Activated naive CD4-positive, alpha-beta T cell treated with anti-CD3 and anti-CD28 coated beads, Interleukin-2, amount 10 ng/mL, durations not matched to agents 7 days and 5 days (primary cell): ENCODE data around the gene RALGAPA1.
"Not testable (repeated sequence)": the region's sequence is repeated elsewhere in the genome, so short reads cannot be mapped to it uniquely, and the experiment has no call there.

ENCODE experiments used
- CTCF ChIA-PET: fragments of 350-600 bp; sonication (Branson Sonifier 250); formaldehyde crosslinking; loops from one replicate; lab custom pipeline; 2021; ENCODE audit warnings: antibody characterized with exemption; lab: Charles Lee
- DNase-seq: peaks from one replicate; pipeline ENCODE4 v3.0.0-alpha.2; 2020
- H3K27ac Mint-ChIP-seq: one replicate; pipeline ENCODE4 v1.8.0; 2021; ENCODE audit warnings: mild to moderate bottlenecking, moderate library complexity, mixed read lengths
- H3K27me3 Mint-ChIP-seq: one replicate; pipeline ENCODE4 v1.8.0; 2021; ENCODE audit warnings: mild to moderate bottlenecking, mixed read lengths
- H3K36me3 Mint-ChIP-seq: one replicate; pipeline ENCODE4 v1.8.0; 2021; ENCODE audit warnings: mixed read lengths
- H3K4me1 Mint-ChIP-seq: one replicate; pipeline ENCODE4 v1.8.0; 2021; ENCODE audit warnings: mixed read lengths
- H3K4me3 Mint-ChIP-seq: one replicate; pipeline ENCODE4 v1.8.0; 2021; ENCODE audit warnings: mild to moderate bottlenecking, moderate library complexity, mixed read lengths
- H3K9me3 Mint-ChIP-seq: one replicate; pipeline ENCODE4 v1.8.0; 2021; ENCODE audit warnings: mixed read lengths

RALGAPA1 gene

DNA sequence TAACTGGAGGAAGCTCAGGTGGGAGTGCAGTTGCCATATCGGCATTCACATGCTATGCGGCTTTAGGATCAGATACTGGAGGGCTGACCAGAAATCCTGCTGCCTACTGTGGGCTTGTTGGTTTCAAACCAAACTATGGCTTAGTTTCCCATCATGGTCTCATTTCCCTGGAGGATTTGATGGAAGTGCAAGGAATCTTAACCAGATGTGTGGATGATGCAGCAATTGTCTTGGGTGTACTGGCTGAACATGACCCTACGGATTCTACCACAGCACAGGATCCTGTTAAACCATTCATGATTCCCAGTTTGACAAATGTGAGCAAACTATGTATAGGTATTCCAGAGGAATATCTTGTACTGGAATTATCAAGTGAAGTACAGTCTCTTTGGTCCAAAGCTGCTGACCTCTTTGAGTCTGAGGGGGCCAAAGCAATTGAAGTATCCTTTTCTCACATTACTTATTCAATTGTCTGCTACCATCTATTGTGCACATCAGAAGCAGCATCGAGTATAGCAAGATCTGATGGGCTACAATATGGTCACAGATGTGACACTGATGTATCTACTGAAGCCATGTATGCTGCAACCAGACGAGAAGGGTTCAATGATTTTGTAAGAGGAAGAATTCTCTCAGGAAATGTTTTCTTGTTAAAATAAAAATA lies 42.9 kb downstream of the RALGAPA1 start:
- Mint-ChIP-seq H3K27ac (peak overlapping the region; percentile 82), H3K4me3 (no peak overlapping the region)
- CTCF ChIA-PET = no interaction called here

DNA sequence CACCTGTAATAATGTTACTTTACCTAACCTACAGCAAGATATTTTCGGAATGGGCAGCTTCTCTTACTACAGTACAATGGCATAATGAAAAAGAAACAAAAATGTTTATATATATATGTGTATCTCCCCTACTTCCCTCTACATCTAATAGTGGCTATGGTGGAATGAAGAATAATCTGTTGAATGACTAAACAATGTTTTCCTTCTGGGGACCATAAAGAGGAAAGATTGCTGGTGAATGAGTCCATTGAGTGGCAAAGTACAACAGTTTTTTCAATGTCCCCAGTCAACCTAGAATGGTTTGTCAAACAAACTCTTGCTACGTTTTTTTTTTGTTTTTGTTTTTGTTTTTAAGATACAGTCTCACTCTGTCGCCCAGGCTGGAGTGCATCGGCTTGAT lies 47.2 kb downstream of the RALGAPA1 start:
- no peaks in the 10 kb centered on the region for H3K9me3 Mint-ChIP-seq
- H3K36me3 Mint-ChIP-seq = peaks cover 28% of the 10 kb centered on the region
- no peak for DNase-seq
- H3K27me3 Mint-ChIP-seq = no peaks in the 10 kb centered on the region
- H3K4me3 Mint-ChIP-seq = no peak overlapping the region
- H3K27ac Mint-ChIP-seq = no peak overlapping the region
- H3K4me1 Mint-ChIP-seq = peaks cover 15% of the 10 kb centered on the region
- CTCF ChIA-PET = no interaction called here

More for the DNA sequence above, 42.9 kb downstream of the RALGAPA1 start:
- Mint-ChIP-seq H3K4me1 (peaks cover 28% of the 10 kb centered on the region), H3K27me3 (no peaks in the 10 kb centered on the region), H3K36me3 (peaks cover 19% of the 10 kb centered on the region), H3K9me3 (no peaks in the 10 kb centered on the region)
- no peak for DNase-seq

DNA sequence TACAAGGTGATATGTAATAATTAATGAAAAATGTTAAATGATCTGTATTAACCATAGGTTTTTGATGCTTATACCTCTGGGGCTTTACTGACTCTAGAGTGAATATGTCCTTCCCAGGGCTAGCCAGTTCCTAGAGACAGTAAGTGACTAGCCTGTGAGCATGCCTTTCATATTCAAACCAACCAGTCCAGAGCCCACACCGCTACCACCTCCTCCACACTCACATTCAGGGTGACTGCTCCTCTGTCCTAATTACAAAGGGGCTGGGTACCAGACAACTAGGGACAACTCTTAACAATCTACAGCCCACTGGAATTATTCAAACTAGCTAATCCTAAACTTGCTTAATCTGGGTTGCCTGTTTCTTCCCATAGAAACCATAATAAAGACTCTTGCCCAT lies 49.0 kb downstream of the RALGAPA1 start:
- peaks cover 30% of the 10 kb centered on the region for H3K36me3 Mint-ChIP-seq
- CTCF ChIA-PET = no interaction called here
- no peak overlapping the region for H3K4me3 Mint-ChIP-seq
- H3K27me3 Mint-ChIP-seq = no peaks in the 10 kb centered on the region
- H3K27ac Mint-ChIP-seq = peak overlapping the region; percentile 69
- H3K4me1 Mint-ChIP-seq = no peaks in the 10 kb centered on the region
- no peak for DNase-seq
- no peaks in the 10 kb centered on the region for H3K9me3 Mint-ChIP-seq

DNA sequence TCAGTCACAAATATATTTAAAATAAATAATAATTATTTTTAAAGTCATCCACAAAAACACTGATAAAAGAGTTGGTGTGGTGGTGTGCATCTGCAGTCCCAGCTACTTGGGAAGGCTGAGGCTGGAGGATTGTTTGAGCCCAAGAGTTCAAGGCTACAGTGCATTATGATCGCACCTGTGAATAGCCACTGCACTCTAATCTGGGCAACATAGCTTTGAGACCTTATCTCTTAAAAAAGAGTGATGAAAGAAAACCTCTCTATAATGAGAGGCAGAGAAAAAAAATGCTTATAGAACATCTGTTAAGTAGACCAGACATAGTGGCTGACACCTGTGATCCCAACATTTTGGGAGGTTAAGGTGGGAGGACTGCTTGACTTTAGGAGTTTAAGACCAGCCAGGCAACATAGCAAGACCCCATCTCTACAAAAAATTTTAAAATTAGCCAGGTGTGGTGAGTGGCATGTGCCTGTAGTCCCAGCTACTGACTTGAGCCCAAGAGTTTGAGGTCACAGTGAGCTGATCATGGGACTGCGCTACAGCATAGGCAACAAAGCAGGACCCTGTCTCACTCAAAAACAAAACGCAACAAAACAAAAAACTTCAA lies 50.5 kb downstream of the RALGAPA1 start:
- Mint-ChIP-seq H3K9me3 (no peaks in the 10 kb centered on the region), H3K4me3 (no peak overlapping the region), H3K27ac (no peak overlapping the region), H3K27me3 (no peaks in the 10 kb centered on the region), H3K4me1 (no peaks in the 10 kb centered on the region), H3K36me3 (peaks cover 42% of the 10 kb centered on the region)
- DNase-seq = no peak
- CTCF ChIA-PET = no interaction called here

DNA sequence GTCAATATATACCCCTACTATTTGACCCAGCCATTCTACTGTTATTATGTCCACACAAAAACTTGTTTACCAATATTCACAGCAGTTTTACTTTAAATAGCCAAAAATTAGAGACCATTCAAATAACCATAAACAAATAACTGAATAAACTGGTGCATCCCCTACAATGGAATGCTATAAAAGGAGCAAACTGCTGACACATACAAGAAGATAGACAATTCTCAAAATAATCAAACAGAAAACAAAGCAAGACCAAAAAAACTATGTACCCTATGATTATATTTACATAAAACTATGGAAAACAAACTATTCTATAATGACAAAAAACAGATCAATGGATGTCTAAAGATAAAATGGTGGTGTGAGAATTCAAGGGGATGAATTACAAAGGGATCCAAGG lies 54.4 kb downstream of the RALGAPA1 start:
- Mint-ChIP-seq H3K4me3 (no peak overlapping the region), H3K36me3 (peaks cover 44% of the 10 kb centered on the region), H3K27me3 (no peaks in the 10 kb centered on the region), H3K4me1 (no peaks in the 10 kb centered on the region), H3K27ac (no peak overlapping the region), H3K9me3 (no peaks in the 10 kb centered on the region)
- no peak for DNase-seq
- CTCF ChIA-PET = no interaction called here

DNA sequence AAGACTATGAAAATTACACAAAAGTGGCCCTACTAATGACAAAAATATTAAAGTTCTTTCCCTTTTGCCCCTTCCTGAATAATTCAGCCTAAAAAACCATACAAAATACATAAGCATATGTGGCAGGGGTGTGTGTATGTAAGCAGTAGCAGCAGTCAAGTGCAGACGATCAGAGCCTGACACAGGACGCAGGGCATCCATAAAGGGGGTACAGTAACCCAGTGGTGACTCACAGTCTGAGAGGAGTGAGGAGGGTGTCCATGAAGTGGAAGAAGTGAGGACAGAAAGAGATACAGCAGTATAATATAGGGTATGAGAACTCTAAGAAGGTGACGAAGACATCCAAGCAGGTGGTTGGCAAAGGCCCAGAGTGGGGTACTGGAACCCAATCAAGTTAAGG lies 56.7 kb downstream of the RALGAPA1 start:
- DNase-seq = no peak
- Mint-ChIP-seq H3K4me3 (no peak overlapping the region), H3K9me3 (no peaks in the 10 kb centered on the region), H3K36me3 (peaks cover 47% of the 10 kb centered on the region), H3K27ac (peak overlapping the region; percentile 12), H3K4me1 (peaks cover 5% of the 10 kb centered on the region), H3K27me3 (no peaks in the 10 kb centered on the region)
- CTCF ChIA-PET = no interaction called here

DNA sequence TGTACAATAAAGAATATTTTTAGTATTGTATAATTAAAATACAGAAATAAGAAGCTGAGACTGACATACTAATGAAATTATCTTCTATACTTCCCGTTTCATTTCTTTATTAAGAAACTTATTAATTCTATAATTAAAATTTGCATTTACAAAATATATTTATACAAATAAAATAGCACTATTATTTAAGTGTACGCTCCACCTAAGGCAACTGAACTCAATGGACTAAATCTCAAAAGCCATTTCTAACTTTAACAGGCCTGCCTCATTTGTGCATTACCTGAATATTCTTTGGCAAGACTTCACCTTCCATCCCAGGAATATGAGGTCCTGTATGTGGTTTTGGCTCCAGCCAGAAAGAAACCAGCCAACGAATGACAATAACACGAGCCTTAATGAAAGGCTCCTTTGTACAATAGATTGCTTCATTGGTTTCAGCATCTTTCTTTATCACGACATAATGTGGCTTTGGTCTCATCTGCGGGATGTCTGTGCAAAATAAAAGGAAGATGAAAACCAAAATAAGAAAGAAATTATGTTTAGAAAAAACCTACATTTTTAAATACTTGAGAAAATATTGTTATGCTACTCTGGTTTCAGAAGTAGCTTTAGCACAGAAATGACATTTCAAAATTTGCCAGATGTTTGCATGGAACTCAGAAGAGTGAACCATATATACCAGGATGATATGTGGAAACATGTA lies 58.7 kb downstream of the RALGAPA1 start:
- Mint-ChIP-seq H3K36me3 (peaks cover 47% of the 10 kb centered on the region), H3K9me3 (no peaks in the 10 kb centered on the region), H3K27ac (no peak overlapping the region), H3K4me1 (peaks cover 8% of the 10 kb centered on the region), H3K27me3 (no peaks in the 10 kb centered on the region), H3K4me3 (no peak overlapping the region)
- CTCF ChIA-PET = no interaction called here
- DNase-seq = no peak

DNA sequence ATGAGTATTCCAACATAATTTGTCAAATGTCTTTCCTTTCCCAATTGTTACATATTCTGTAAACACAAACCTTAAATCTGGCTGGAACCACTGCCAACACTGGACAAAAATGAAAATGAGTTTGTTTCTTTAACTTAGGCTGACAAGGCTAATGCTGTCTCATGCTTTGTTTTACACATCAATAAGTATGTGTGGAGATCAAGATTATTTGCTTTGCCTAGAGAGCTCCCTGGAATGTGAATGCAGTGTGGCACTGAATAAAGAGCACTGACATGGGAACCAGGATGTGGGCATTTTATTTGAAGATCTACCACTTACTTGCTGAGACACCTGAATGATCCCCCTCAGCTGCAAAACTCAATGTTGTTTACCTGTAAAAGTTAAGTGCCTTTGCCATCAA lies 61.7 kb downstream of the RALGAPA1 start:
- Mint-ChIP-seq H3K9me3 (no peaks in the 10 kb centered on the region), H3K4me3 (no peak overlapping the region), H3K36me3 (peaks cover 38% of the 10 kb centered on the region), H3K27ac (peak overlapping the region; percentile 33), H3K4me1 (peaks cover 21% of the 10 kb centered on the region), H3K27me3 (no peaks in the 10 kb centered on the region)
- CTCF ChIA-PET = no interaction called here
- DNase-seq = no peak

DNA sequence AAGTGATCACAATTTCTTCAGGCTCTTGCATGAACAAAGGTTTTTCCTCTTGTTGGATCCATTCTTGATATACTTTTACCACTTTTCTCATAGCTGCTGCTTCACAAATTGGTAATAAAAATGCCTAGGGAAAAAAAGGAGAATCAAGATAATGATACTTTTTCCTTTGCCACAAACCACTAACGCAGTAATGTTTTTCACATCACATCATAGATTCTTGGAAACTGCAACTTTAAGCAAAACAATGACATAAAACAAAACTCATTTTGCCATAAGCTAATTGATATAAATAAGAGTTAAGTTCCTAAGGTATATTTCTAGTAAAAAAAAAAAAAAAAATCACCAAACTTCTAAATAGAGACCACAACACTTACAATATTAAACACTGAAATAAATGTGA lies 66.7 kb downstream of the RALGAPA1 start:
- H3K27me3 Mint-ChIP-seq = no peaks in the 10 kb centered on the region
- H3K4me1 Mint-ChIP-seq = peaks cover 38% of the 10 kb centered on the region
- DNase-seq = no peak
- H3K4me3 Mint-ChIP-seq = no peak overlapping the region
- no peaks in the 10 kb centered on the region for H3K9me3 Mint-ChIP-seq
- H3K36me3 Mint-ChIP-seq = peaks cover 42% of the 10 kb centered on the region
- H3K27ac Mint-ChIP-seq = peak overlapping the region; percentile 79
- CTCF ChIA-PET = interaction anchor here (0.6 to 0.8 kb wide), 3 partner anchors 18 to 58 kb away, joined by 3 to 4 read pairs (median 3); no protein-coding TSS in a partner anchor

DNA sequence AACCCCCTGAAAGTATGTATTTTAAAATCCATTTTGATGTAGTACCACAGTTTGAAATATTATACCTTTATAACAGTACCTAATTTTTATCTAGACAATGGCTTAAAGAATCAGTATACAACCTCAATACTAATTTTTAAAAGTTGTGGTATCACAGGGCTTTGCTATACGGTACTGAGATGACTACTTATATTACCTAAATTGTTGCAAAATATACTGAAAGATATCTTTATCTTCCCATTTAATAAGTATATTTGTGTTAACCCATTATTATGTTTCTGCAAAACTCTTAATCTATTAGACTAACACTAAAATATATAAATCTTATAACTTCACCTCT lies 67.1 kb downstream of the RALGAPA1 start:
- CTCF ChIA-PET = interaction anchor here (0.8 kb wide), 1 partner anchor 57 kb away, joined by 3 read pairs; no protein-coding TSS in a partner anchor
- Mint-ChIP-seq H3K9me3 (no peaks in the 10 kb centered on the region), H3K4me1 (peaks cover 34% of the 10 kb centered on the region), H3K36me3 (peaks cover 42% of the 10 kb centered on the region), H3K27me3 (no peaks in the 10 kb centered on the region), H3K27ac (peak overlapping the region; percentile 77), H3K4me3 (peak overlapping the region; percentile 6)
- DNase-seq = no peak

DNA sequence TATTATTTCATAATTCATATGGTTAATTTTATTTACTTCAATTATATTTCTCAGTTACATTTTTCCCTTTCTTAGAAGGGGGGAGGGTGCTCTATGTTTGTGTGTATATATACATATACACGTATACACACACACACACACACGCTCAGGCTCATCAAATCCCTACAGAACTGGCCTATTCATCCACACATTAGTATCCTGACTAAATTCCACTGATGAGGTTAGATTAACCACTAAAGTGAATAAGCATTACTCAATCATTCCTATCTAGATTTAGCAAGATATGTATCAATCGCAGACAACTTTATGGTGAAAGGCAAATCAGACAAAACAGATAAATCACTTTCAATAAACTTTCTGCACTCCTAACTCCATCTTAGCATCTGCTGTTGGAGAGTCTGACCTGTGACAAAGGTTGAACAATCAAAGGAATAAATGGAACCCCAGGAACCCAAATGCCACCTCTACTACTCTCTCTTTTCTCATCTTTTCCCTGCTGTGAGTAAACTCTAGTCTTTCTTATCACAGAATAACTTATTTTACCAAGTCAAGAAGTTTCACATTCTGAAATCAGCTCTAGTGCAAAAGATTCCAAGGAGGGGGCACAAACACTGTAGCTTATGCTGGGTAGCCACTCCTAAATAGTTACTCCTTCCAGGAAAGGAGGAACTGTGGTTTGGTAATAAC lies 67.6 kb downstream of the RALGAPA1 start:
- no peaks in the 10 kb centered on the region for H3K27me3 Mint-ChIP-seq
- peaks cover 41% of the 10 kb centered on the region for H3K36me3 Mint-ChIP-seq

DNA sequence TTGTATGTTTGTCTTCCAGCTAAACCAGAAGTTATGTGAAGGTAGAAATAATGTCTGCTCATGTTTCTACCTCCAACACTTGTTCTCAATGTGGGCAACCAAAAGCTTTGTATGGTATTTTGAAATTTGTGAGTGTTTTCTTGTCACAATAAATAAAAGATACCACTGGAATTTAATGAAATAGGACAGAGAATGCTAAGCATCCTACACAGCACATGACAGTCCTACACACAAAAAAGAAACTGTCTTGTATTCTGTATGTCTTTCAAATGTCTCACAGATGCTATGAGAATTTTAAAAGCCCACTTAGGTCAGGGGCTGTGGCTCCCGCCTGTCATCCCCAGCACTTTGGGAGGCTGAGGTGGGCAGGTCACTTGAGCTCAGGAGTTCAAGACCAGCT lies 68.9 kb downstream of the RALGAPA1 start:
- H3K9me3 Mint-ChIP-seq = no peaks in the 10 kb centered on the region
- no peak for DNase-seq
- H3K4me3 Mint-ChIP-seq = no peak overlapping the region
- H3K27ac Mint-ChIP-seq = no peak overlapping the region
- H3K4me1 Mint-ChIP-seq = peaks cover 34% of the 10 kb centered on the region
- CTCF ChIA-PET = no interaction called here
- H3K27me3 Mint-ChIP-seq = no peaks in the 10 kb centered on the region
- H3K36me3 Mint-ChIP-seq = peaks cover 47% of the 10 kb centered on the region

More for the DNA sequence above, 67.6 kb downstream of the RALGAPA1 start:
- Mint-ChIP-seq H3K27ac (peak overlapping the region; percentile 77), H3K9me3 (no peaks in the 10 kb centered on the region), H3K4me3 (peak overlapping the region; percentile 6), H3K4me1 (peaks cover 34% of the 10 kb centered on the region)
- CTCF ChIA-PET = no interaction called here
- no peak for DNase-seq

DNA sequence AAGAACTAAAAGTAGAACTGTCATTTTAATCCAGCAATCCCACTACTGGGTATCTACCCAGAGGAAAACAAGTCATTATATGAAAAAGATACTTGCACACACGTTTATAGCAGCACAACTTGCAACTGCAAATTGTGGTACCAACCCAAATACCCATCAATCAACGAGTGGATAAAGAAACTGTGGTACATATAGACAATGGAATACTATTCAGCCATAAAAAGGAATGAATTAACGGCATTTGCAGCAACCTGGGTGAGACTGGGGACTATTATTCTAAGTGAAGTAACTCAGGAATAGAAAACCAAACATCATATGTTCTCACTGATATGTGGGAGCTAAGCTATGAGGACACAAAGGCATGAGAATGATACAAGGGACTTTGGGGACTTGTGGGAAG lies 73.9 kb downstream of the RALGAPA1 start:
- CTCF ChIA-PET, H3K27me3 Mint-ChIP-seq, H3K4me3 Mint-ChIP-seq, H3K27ac Mint-ChIP-seq, DNase-seq, H3K9me3 Mint-ChIP-seq: not testable (repeated sequence)
- H3K4me1 Mint-ChIP-seq = peaks cover 30% of the 10 kb centered on the region
- H3K36me3 Mint-ChIP-seq = peaks cover 66% of the 10 kb centered on the region

DNA sequence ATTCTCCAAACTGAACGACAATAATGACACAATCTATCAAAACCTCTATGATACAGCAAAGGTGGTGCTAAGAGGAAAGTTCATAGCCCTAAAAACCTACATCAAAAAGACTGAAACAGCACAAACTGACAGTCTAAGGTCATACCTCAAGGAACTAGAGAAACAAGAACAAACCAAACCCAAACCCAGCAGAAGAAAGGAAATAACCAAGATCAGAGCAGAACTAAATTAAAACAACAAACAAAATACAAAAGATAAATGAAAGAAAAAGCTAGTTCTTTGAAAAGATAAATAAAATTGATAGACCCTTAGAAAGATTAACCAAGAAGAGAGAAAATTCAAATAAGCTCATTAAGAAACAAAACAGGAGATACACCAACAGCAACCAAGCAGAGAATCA lies 75.6 kb downstream of the RALGAPA1 start:
- CTCF ChIA-PET, H3K4me3 Mint-ChIP-seq, DNase-seq, H3K27me3 Mint-ChIP-seq, H3K9me3 Mint-ChIP-seq, H3K27ac Mint-ChIP-seq: not testable (repeated sequence)
- Mint-ChIP-seq H3K36me3 (peaks cover 64% of the 10 kb centered on the region), H3K4me1 (peaks cover 24% of the 10 kb centered on the region)
